CD4-positive, CD25-positive, alpha-beta regulatory T cell (primary cell): Measurements from ENCODE around the gene UTY. TPM values are rescaled to one million over a fixed set of nuclear protein-coding genes. Genes with fewer than 3 reads are reported as not detected.

Experiments
- ATAC-seq, 2 donors: fragments of 150-1000 bp; cut with Tn5 transposase; one replicate each; pipeline ENCODE4 v1.10.0; 2021; ENCODE audit warnings: low read depth in 2 of 2, moderate number of reproducible peaks in 2 of 2, moderate library complexity in 1 of 2
- DNase-seq, 3 donors: peaks; one replicate each; pipeline versions ENCODE4 v3.0.0 to v3.0.0-alpha.2; 2012 to 2022; ENCODE audit warnings: mixed read lengths in 1 of 3
- H3K27ac ChIP-seq: one replicate; pipeline ENCODE4 v1.7.0; 2013; ENCODE audit warnings: mild to moderate bottlenecking, low read length; ENCODE audit not compliant: insufficient read depth, poor library complexity, severe bottlenecking
- H3K27me3 ChIP-seq: one replicate; pipeline ENCODE4 v1.7.0; 2013; ENCODE audit warnings: low read length; ENCODE audit not compliant: control insufficient read depth, insufficient read depth
- H3K36me3 ChIP-seq: one replicate; pipeline ENCODE4 v1.7.0; 2013; ENCODE audit warnings: mild to moderate bottlenecking, low read length, moderate library complexity; ENCODE audit not compliant: control insufficient read depth, insufficient read depth
- H3K4me1 ChIP-seq: 2 replicates; pipeline ENCODE4 v1.7.0; 2013; ENCODE audit warnings: mild to moderate bottlenecking, low read length; ENCODE audit not compliant: insufficient read depth, control insufficient read depth, poor library complexity, severe bottlenecking
- H3K4me3 ChIP-seq: one replicate; pipeline ENCODE4 v1.7.0; 2013; ENCODE audit warnings: low read depth, mild to moderate bottlenecking, low read length, moderate library complexity
- H3K9me3 ChIP-seq, 2 experiments: 1 replicate in 1 of 2; 2 replicates in 1 of 2; pipeline ENCODE4 v1.7.0; 2013; ENCODE audit warnings: low read length in 2 of 2, mild to moderate bottlenecking in 1 of 2, moderate library complexity in 1 of 2; ENCODE audit not compliant: control insufficient read depth in 2 of 2
- H3K27ac Mint-ChIP-seq, 3 donors: one replicate each; pipeline ENCODE4 v1.8.0; 2020 to 2022; ENCODE audit warnings: mild to moderate bottlenecking in 3 of 3, mixed read lengths in 3 of 3, moderate library complexity in 2 of 3
- H3K27me3 Mint-ChIP-seq: one replicate; pipeline ENCODE4 v1.8.0; 2022; ENCODE audit warnings: mild to moderate bottlenecking, mixed read lengths
- H3K36me3 Mint-ChIP-seq: one replicate; pipeline ENCODE4 v1.8.0; 2020; ENCODE audit warnings: mixed read lengths
- H3K4me1 Mint-ChIP-seq, 4 donors: one replicate each; pipeline ENCODE4 v1.8.0; 2020 to 2022; ENCODE audit warnings: mixed read lengths in 4 of 4, mild to moderate bottlenecking in 1 of 4
- H3K4me3 Mint-ChIP-seq, 4 donors: one replicate each; pipeline ENCODE4 v1.8.0; 2020 to 2022; ENCODE audit warnings: mild to moderate bottlenecking in 4 of 4, mixed read lengths in 4 of 4, moderate library complexity in 3 of 4
- H3K9me3 Mint-ChIP-seq, 7 donors: one replicate each; pipeline ENCODE4 v1.8.0; 2020 to 2022; ENCODE audit warnings: mixed read lengths in 7 of 7, mild to moderate bottlenecking in 3 of 7, moderate library complexity in 2 of 7
- polyA plus RNA-seq, 4 donors: library from polyadenylated mRNA; unstranded; fragments of 300-500 nt; fragmentation: Illumina TruSeq; gene quantifications; one replicate each; pipeline ENCODE4 v1.2.3, GENCODE V29; 2021
- total RNA-seq: library from RNA; stranded (reverse); gene quantifications from one replicate; pipeline ENCODE4 v1.2.3, GENCODE V29; 2022

Gene UTY
- total and polyA plus RNA-seq, 5 donors from 2014 or later: 14.6 TPM; not detected in 4

DNA sequence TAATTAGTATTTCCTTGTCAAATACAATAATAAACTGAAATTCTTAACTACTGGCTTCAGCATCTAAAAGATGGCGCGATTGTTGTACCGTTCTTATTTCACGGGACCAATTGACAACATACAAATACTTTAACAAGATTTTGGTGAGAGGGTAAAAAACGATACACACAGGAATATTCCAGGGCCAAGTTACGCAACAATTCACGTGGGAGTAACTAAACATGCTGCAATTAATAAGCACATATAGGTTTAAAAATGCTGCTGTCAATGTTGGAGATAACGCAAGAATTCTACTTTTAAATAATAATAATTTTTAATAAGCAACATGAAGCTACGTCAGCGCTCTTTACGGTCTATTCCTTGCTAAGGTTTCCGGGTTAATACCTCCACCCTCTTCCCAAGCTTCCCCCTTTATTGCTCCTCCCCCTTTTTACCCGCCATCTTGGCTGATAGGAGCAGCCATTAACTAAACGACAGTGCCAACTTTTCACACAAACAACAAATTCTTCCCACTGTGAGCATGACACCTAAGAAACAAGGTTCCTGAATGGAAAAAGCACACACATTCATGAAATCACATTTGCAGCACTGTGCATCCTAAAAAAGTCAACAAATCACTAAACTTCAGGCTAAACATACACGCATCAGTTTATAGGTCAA is 1.6 kb downstream of the UTY start:
- Histone ChIP-seq H3K27ac (peak overlapping the region; percentile 95), H3K4me3 (peak overlapping the region; percentile 95), H3K9me3 (no peaks in the 10 kb centered on the region), H3K36me3 (peaks cover 1% of the 10 kb centered on the region), H3K4me1 (no peaks in the 10 kb centered on the region), H3K27me3 (no peaks in the 10 kb centered on the region)
- Mint-ChIP-seq H3K4me1 (peaks cover 0 to 28% (median 5%) of the 10 kb centered on the region in 4 donors), H3K27ac (peak overlapping the region in 1 of 3 donors; percentile 99), H3K9me3 (peaks cover 0 to 2% (median 0%) of the 10 kb centered on the region in 7 donors), H3K4me3 (peak overlapping the region in 1 of 4 donors; percentile 99), H3K36me3 (no peaks in the 10 kb centered on the region), H3K27me3 (no peaks in the 10 kb centered on the region)
- ATAC-seq: peak; percentile 37 to 40
- peak in 1 of 3 donors; percentile 39 for DNase-seq

DNA sequence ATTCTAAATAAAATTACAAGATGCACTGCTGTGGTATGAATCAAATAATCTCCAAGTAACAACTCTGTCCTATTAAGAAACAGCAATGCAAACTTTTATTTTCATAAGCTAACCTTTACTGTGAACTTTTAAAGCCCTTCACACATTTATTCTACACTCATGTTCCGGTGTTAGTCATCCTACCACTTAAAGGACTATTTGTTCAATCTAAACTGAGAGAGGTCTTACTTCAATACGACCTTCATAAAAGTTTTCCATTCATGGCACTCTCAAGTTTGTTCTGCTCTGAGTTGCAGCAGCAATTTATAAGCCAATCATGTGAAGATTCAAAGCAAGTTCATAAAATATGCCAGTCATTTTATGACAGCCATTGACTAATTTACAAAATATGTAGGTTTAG is 4.8 kb downstream of the UTY start:
- ATAC-seq: no peak
- H3K36me3 Mint-ChIP-seq: no peaks in the 10 kb centered on the region

DNA sequence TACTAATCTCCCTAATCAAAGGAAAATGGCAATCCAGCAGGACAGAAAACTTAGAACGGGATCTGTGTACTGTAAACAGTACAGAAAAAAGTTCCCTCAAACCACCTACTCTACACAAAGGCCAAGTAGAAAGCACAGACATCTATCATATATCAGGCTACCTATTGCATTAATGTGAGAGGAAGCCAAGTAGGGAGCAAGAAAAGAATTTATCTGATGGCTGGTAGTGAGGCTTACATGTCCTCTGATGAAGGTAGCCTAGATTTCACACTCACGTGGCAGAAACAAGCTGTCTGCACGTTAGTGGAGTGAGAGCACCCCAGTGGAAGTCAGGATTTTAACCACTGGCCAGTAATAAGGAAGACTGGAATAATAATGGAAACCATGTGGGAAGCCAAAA is 28.3 kb downstream of the UTY start:
- H3K27me3 ChIP-seq: no peaks in the 10 kb centered on the region
- H3K27ac ChIP-seq: no peak overlapping the region
- ATAC-seq (no peak), DNase-seq (no peak)
- no peak overlapping the region for H3K4me3 Mint-ChIP-seq
- no peaks in the 10 kb centered on the region for H3K36me3 Mint-ChIP-seq
- H3K9me3 Mint-ChIP-seq: no peaks in the 10 kb centered on the region
- no peak overlapping the region for H3K27ac Mint-ChIP-seq
- H3K9me3 ChIP-seq: no peaks in the 10 kb centered on the region
- H3K4me3 ChIP-seq: no peak overlapping the region
- no peaks in the 10 kb centered on the region for H3K27me3 Mint-ChIP-seq
- peaks cover 7% of the 10 kb centered on the region for H3K36me3 ChIP-seq
- H3K4me1 Mint-ChIP-seq: peaks cover 0 to 43% (median 8%) of the 10 kb centered on the region in 4 donors
- no peaks in the 10 kb centered on the region for H3K4me1 ChIP-seq

More for the DNA sequence above, 4.8 kb downstream of the UTY start:
- Histone ChIP-seq H3K4me3 (peak overlapping the region; percentile 51), H3K36me3 (peaks cover 3% of the 10 kb centered on the region), H3K27me3 (no peaks in the 10 kb centered on the region), H3K9me3 (no peaks in the 10 kb centered on the region), H3K27ac (peak overlapping the region; percentile 23), H3K4me1 (no peaks in the 10 kb centered on the region)
- Mint-ChIP-seq H3K27ac (no peak overlapping the region), H3K27me3 (no peaks in the 10 kb centered on the region), H3K4me1 (peaks cover 0 to 37% (median 11%) of the 10 kb centered on the region in 4 donors), H3K4me3 (peak overlapping the region in 1 of 4 donors; percentile 78), H3K9me3 (peaks cover 0 to under 1% (median 0%) of the 10 kb centered on the region in 7 donors)
- no peak for DNase-seq

DNA sequence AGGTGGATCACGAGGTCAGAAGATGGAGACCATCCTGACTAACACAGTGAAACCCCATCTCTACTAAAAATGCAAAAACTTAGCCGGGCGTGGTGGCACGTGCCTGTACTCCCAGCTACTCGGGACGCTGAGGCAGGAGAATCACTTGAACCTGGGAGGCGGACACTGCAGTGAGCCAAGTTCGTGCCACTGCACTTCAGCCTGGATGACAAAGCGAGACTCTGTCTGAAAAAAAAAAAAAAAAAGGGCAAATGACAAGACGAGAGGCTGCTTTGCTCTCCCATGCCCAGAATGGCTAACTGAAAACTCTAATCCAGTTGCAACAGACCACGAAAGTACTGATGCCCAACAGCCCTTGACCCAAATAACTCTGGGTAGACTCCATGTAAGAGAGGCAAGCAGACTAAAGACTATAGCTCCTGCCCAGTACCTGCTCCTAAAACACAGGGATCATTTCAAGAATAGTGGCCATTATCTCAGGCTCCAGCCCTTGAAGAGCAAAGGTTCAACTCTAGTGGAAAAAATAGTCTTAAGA is 29.2 kb downstream of the UTY start:
- no peak overlapping the region for H3K27ac Mint-ChIP-seq
- H3K36me3 Mint-ChIP-seq: no peaks in the 10 kb centered on the region

DNA sequence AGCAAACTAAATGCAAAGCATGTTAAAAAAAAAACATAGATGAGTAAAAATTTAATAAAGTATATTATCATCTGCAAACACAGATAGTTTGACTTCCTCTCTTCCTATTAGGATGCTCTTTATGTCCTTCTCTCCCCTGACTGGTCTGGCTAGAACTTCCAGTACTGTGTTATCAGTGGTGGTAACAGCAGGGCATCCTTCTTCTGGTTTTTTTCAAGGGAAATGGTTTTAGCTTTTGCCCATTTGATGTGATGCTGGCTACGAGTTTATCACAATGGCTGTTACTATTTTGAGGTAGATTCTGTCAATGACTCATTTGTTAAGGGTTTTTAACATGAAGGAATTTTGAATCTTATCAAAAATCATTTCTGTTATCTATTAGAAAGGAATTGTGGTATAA is 34.3 kb downstream of the UTY start:
- no peak overlapping the region for H3K27ac ChIP-seq
- no peaks in the 10 kb centered on the region for H3K36me3 Mint-ChIP-seq
- peak overlapping the region in 1 of 3 donors; percentile 39 for H3K27ac Mint-ChIP-seq
- ATAC-seq (no peak), DNase-seq (no peak)
- no peaks in the 10 kb centered on the region for H3K9me3 ChIP-seq
- H3K9me3 Mint-ChIP-seq: no peaks in the 10 kb centered on the region
- H3K4me1 Mint-ChIP-seq: peaks cover 0 to 29% (median 8%) of the 10 kb centered on the region in 4 donors
- H3K27me3 ChIP-seq: no peaks in the 10 kb centered on the region
- no peaks in the 10 kb centered on the region for H3K4me1 ChIP-seq
- H3K4me3 Mint-ChIP-seq: peak overlapping the region in 1 of 4 donors; percentile 21
- no peaks in the 10 kb centered on the region for H3K27me3 Mint-ChIP-seq
- H3K36me3 ChIP-seq: peaks cover 12% of the 10 kb centered on the region
- no peak overlapping the region for H3K4me3 ChIP-seq

More for the DNA sequence above, 29.2 kb downstream of the UTY start:
- Mint-ChIP-seq H3K4me1 (peaks cover 0 to 45% (median 11%) of the 10 kb centered on the region in 4 donors), H3K4me3 (no peak overlapping the region), H3K27me3 (no peaks in the 10 kb centered on the region), H3K9me3 (no peaks in the 10 kb centered on the region)
- Histone ChIP-seq H3K27me3 (no peaks in the 10 kb centered on the region), H3K4me3 (no peak overlapping the region), H3K4me1 (no peaks in the 10 kb centered on the region), H3K27ac (no peak overlapping the region), H3K9me3 (no peaks in the 10 kb centered on the region), H3K36me3 (peaks cover 10% of the 10 kb centered on the region)
- ATAC-seq (no peak), DNase-seq (no peak)

DNA sequence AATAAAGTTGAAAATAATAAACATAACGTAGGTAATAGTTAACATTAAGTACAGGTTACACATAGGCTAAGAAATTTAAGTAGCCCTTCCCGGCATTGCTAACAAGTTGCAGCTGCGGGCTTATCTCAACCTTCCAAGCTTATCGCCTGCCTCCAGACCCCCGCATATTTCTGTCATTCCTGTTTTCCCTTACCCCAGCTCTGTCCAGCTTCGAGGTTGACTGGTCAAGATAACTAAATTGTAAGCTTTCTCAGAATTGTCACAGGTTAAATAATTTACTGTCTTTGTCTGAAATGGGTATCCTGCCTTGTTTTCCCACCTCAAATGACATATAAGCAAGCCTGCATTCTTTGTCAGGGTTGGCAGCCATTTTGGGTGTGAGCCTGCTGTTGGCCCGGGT is 36.7 kb downstream of the UTY start:
- Histone ChIP-seq H3K36me3 (peaks cover 10% of the 10 kb centered on the region), H3K9me3 (no peaks in the 10 kb centered on the region), H3K27ac (no peak overlapping the region), H3K4me3 (no peak overlapping the region), H3K4me1 (no peaks in the 10 kb centered on the region), H3K27me3 (no peaks in the 10 kb centered on the region)
- peaks cover 0 to 25% (median 11%) of the 10 kb centered on the region in 4 donors for H3K4me1 Mint-ChIP-seq
- no peaks in the 10 kb centered on the region for H3K36me3 Mint-ChIP-seq
- no peak overlapping the region for H3K4me3 Mint-ChIP-seq
- DNase-seq (no peak), ATAC-seq (no peak)
- no peaks in the 10 kb centered on the region for H3K27me3 Mint-ChIP-seq
- H3K9me3 Mint-ChIP-seq: no peaks in the 10 kb centered on the region
- no peak overlapping the region for H3K27ac Mint-ChIP-seq

DNA sequence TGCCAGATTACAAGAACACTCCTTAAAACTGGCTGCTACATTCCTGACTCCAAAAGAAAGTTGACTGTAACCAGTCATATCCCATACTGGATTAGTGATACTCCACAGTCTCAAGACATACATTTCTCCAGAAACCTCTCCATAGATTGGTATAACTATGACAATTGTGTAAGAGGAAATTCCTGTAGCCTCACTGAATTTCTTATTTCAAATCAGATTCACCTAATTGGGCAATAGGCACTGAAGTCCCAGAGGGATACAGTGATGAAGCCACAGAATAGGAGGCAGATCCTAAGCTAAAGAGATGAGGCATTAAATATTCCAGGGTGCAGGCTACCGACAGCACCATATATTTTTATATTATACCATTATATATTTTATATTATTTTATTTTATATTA is 39.0 kb downstream of the UTY start:
- no peak for ATAC-seq
- Histone ChIP-seq H3K9me3 (no peaks in the 10 kb centered on the region), H3K27ac (no peak overlapping the region), H3K36me3 (peaks cover 5% of the 10 kb centered on the region), H3K27me3 (no peaks in the 10 kb centered on the region), H3K4me3 (no peak overlapping the region), H3K4me1 (no peaks in the 10 kb centered on the region)
- Mint-ChIP-seq H3K27me3 (no peaks in the 10 kb centered on the region), H3K4me1 (peaks cover 0 to 35% (median 10%) of the 10 kb centered on the region in 4 donors), H3K27ac (no peak overlapping the region), H3K36me3 (no peaks in the 10 kb centered on the region), H3K9me3 (no peaks in the 10 kb centered on the region), H3K4me3 (no peak overlapping the region)
- DNase-seq: no peak
